IMR-90 (cell line): ENCODE results near the gene TUBGCP2.
"Not testable (repeated sequence)": the region's sequence is repeated elsewhere in the genome, so short reads cannot be mapped to it uniquely, and the experiment has no call there.

ENCODE experiments used
- BHLHE40 ChIP-seq: fragments of 150-350 bp; IDR thresholded peaks from 2 replicates; pipeline ENCODE4 v1.6.1; 2016; ENCODE audit warnings: mild to moderate bottlenecking, low read depth, low read length
- CTCF ChIP-seq: conservative IDR thresholded peaks from 2 replicates; pipeline ENCODE4 v1.5.1; 2012; ENCODE audit warnings: mild to moderate bottlenecking, low read depth, low read length, improper control_type of control experiment
- RAD21 ChIP-seq: IDR thresholded peaks from 2 replicates; pipeline ENCODE4 v1.6.1; 2012; ENCODE audit warnings: low read length, improper control_type of control experiment
- TF ChIP-seq, protein P1 (sequence below): fragments of 150-350 bp; IDR thresholded peaks from 2 replicates; pipeline ENCODE4 v1.6.1; 2017; ENCODE audit warnings: mild to moderate bottlenecking, antibody characterized with exemption, low read length, low read depth

DNA sequence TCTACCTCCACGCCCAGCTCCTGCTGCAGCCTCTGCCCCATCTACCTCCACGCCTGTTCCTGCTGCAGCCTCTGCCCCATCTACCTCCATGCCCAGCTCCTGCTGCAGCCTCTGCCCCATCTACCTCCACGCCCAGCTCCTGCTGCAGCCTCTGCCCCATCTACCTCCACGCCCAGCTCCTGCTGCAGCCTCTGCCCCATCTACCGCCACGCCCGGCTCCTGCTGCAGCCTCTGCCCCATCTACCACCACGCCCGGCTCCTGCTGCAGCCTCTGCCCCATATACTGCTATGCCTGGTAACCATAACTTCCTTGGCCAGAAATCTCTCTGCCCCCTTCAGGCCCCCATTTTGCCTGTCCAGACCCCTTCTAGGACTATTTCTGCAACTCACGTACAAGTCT, 43.6 kb downstream of the TUBGCP2 start:
- not testable (repeated sequence) for TF ChIP-seq CTCF, RAD21, BHLHE40
- TF ChIP-seq, protein P1, sequence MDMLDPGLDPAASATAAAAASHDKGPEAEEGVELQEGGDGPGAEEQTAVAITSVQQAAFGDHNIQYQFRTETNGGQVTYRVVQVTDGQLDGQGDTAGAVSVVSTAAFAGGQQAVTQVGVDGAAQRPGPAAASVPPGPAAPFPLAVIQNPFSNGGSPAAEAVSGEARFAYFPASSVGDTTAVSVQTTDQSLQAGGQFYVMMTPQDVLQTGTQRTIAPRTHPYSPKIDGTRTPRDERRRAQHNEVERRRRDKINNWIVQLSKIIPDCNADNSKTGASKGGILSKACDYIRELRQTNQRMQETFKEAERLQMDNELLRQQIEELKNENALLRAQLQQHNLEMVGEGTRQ, result not testable (repeated sequence)
